ENCODE measurements around the gene DGCR8. TPM values are rescaled to one million over a fixed set of nuclear protein-coding genes. Genes with fewer than 3 reads are reported as not detected.

DGCR8 gene
- total and polyA plus RNA-seq, 2 of the 4 experiments (the other 2 are of a cell fraction), result 16.7 to 25.3 TPM

DNA sequence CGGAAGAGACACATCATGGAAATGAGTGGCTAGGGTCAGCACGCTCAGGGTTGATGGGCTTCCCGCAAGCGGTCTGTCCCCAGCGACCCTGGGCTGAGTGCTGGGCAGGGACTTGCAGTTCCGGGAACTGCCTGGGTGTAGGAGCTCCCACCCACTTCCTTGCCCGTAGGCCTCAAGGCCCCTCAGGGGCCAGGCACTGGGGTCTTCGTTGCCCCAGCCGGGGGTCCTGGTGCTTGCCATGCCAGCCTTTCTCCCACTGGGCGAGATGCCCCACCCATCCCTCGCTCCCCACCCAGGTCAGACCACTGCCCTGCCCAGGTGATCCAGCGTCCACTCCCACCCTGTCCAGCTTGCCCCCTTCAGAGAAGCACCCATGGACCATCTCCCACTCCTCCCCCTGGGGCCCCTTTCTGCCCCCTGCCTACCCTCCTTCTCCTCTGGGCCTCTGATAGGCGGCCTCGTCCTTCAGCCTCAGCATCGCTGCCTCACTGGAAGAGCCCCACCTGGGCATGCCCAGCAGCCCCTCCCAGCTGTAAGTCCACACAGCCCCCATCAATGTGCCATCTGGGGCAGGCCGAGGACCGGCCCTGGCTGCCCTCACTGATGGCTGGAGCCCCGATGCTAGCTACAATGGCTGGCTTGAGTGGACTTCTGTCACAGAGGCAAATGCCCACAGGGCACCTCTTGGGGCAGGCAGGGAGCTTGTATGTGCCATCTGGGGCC is 17.8 kb upstream of the DGCR8 start:
- intact Hi-C loops (cut with micrococcal nuclease) (no loop called here), dilution Hi-C loops (cut with HindIII; ENCODE audit: low sequenced_read_pairs, unreplicated experiment) (no loop called here), in situ Hi-C loops (cut with MboI; ENCODE audit: low sequenced_read_pairs) (no loop called here)
- Histone ChIP-seq H3K9ac (ENCODE audit: low read depth, low read length) (no peak overlapping the region), H4K91ac (ENCODE audit: insufficient read depth, low read depth, low read length) (no peak overlapping the region), H4K8ac (ENCODE audit: low read depth in 2 of 2, low read length in 2 of 2) (no peak overlapping the region), H3K79me1 (ENCODE audit: low read depth in 1 of 2, low read length in 2 of 2) (peaks cover 5 to 8% of the 10 kb centered on the region in 2 experiments; a peak in 1 of 4 replicates), H4K20me1 (ENCODE audit: insufficient read depth, low read length) (no peaks in the 10 kb centered on the region; the same call in 1 of the 2 replicates), H3K4me2 (ENCODE audit: low read depth, low read length) (no peak overlapping the region), H3K9me1 (ENCODE audit: insufficient read depth, low read length) (peaks cover 6% of the 10 kb centered on the region), H3K56ac (ENCODE audit: extremely low read depth, insufficient read depth, low read length) (no peak overlapping the region), H2AK9ac (replicated peaks; ENCODE audit: low read depth, low read length, poor library complexity) (peak overlapping the region; percentile 42), H2BK15ac (ENCODE audit: low read depth, low read length) (no peak overlapping the region), H3K4me1 (ENCODE audit: control insufficient read depth, insufficient read depth, low read length) (no peaks in the 10 kb centered on the region), H4K5ac (ENCODE audit: low read depth, low read length) (no peak overlapping the region), H2BK120ac (ENCODE audit: low read depth, low read length) (no peak overlapping the region), H2BK5ac (ENCODE audit: low read depth, low read length, poor library complexity, severe bottlenecking) (no peak overlapping the region), H3K23ac (ENCODE audit: low read depth, low read length) (no peak overlapping the region), H3K27me3 (ENCODE audit: control insufficient read depth, insufficient read depth, low read length) (no peaks in the 10 kb centered on the region), H2BK20ac (ENCODE audit: low read depth, low read length) (no peak overlapping the region), H3K14ac (replicated peaks; ENCODE audit: low read depth, low read length) (no peak overlapping the region), H2AK5ac (ENCODE audit: low read depth, low read length) (no peak overlapping the region), H3K18ac (ENCODE audit: low read depth, low read length) (no peak overlapping the region), H3K9me3 (ENCODE audit: control insufficient read depth, insufficient read depth, low read length) (no peaks in the 10 kb centered on the region), H3K4ac (ENCODE audit: low read depth, low read length) (no peak overlapping the region), H2AFZ (replicated peaks; ENCODE audit: low read length, poor library complexity) (no peak overlapping the region), H3K27ac (ENCODE audit: insufficient read depth, low read length) (no peak overlapping the region), H3K4me3 (ENCODE audit: insufficient read depth, low read depth, low read length) (no peak overlapping the region), H3K36me3 (ENCODE audit: control insufficient read depth, insufficient read depth, low read length) (peaks cover 35% of the 10 kb centered on the region)
- ChIA-PET POLR2A (ENCODE audit: unreplicated experiment) (no interaction called here), CTCF (no interaction called here)
- TF ChIP-seq CHD1 (IDR thresholded peaks at IDR 0.05; ENCODE audit: low read depth, low read length) (no peak), MAFK (IDR thresholded peaks at IDR 0.05; ENCODE audit: low read depth, low read length) (no peak), CEBPB (IDR thresholded peaks at IDR 0.05; ENCODE audit: low read depth, low read length) (no peak), RAD21 (IDR thresholded peaks at IDR 0.05; ENCODE audit: low read length) (no peak), MXI1 (IDR thresholded peaks at IDR 0.05; ENCODE audit: borderline replicate concordance, low read depth, low read length) (no peak), POLR2A (IDR thresholded peaks at IDR 0.05; ENCODE audit: low read depth, low read length) (no peak), MAZ (IDR thresholded peaks at IDR 0.05; ENCODE audit: borderline replicate concordance, low read depth, low read length) (no peak), NFE2L2 (IDR thresholded peaks at IDR 0.05; ENCODE audit: low read depth, low read length) (no peak), FOS (IDR thresholded peaks at IDR 0.05; ENCODE audit: low read depth, low read length) (no peak), RCOR1 (IDR thresholded peaks at IDR 0.05; ENCODE audit: insufficient replicate concordance, low read length) (no peak), SMC3 (IDR thresholded peaks at IDR 0.05; ENCODE audit: low read depth, low read length) (no peak), RFX5 (IDR thresholded peaks at IDR 0.05; ENCODE audit: low read depth, low read length) (no peak), BHLHE40 (IDR thresholded peaks at IDR 0.05; ENCODE audit: low read depth, low read length) (no peak)
- TF ChIP-seq, protein P1, sequence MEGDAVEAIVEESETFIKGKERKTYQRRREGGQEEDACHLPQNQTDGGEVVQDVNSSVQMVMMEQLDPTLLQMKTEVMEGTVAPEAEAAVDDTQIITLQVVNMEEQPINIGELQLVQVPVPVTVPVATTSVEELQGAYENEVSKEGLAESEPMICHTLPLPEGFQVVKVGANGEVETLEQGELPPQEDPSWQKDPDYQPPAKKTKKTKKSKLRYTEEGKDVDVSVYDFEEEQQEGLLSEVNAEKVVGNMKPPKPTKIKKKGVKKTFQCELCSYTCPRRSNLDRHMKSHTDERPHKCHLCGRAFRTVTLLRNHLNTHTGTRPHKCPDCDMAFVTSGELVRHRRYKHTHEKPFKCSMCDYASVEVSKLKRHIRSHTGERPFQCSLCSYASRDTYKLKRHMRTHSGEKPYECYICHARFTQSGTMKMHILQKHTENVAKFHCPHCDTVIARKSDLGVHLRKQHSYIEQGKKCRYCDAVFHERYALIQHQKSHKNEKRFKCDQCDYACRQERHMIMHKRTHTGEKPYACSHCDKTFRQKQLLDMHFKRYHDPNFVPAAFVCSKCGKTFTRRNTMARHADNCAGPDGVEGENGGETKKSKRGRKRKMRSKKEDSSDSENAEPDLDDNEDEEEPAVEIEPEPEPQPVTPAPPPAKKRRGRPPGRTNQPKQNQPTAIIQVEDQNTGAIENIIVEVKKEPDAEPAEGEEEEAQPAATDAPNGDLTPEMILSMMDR (conservative IDR thresholded peaks at IDR 0.05; ENCODE audit: low read depth, low read length), result no peak
- TF ChIP-seq, protein P2, sequence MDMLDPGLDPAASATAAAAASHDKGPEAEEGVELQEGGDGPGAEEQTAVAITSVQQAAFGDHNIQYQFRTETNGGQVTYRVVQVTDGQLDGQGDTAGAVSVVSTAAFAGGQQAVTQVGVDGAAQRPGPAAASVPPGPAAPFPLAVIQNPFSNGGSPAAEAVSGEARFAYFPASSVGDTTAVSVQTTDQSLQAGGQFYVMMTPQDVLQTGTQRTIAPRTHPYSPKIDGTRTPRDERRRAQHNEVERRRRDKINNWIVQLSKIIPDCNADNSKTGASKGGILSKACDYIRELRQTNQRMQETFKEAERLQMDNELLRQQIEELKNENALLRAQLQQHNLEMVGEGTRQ (IDR thresholded peaks at IDR 0.05; ENCODE audit: low read depth, low read length), result no peak
- TF ChIP-seq, protein P3, sequence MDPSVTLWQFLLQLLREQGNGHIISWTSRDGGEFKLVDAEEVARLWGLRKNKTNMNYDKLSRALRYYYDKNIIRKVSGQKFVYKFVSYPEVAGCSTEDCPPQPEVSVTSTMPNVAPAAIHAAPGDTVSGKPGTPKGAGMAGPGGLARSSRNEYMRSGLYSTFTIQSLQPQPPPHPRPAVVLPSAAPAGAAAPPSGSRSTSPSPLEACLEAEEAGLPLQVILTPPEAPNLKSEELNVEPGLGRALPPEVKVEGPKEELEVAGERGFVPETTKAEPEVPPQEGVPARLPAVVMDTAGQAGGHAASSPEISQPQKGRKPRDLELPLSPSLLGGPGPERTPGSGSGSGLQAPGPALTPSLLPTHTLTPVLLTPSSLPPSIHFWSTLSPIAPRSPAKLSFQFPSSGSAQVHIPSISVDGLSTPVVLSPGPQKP (IDR thresholded peaks at IDR 0.05; ENCODE audit: borderline replicate concordance, low read depth, low read length), result no peak
- no peak for ATAC-seq (ENCODE audit: low read depth)
- 91% methylated on average over 6 of the region's 18 CpGs; no CpG with 5 or more reads in 1 of the 2 experiments for WGBS, 2 experiments (ENCODE audit: extremely low coverage in 2 of 2, insufficient read length in 1 of 2)
- no peak for DNase-seq
- BruUV-seq (replicated peaks), result no TSS peak
